Measurements from ENCODE around the gene TBC1D22A.

TBC1D22A gene

GRCh38 chr22:46964773-46965550 lies 202.5 kb downstream of the TBC1D22A start:
- DNase-seq, result no peak

GRCh38 chr22:46965555-46966494 lies 203.4 kb downstream of the TBC1D22A start:
- DNase-seq, result no peak

DNA sequence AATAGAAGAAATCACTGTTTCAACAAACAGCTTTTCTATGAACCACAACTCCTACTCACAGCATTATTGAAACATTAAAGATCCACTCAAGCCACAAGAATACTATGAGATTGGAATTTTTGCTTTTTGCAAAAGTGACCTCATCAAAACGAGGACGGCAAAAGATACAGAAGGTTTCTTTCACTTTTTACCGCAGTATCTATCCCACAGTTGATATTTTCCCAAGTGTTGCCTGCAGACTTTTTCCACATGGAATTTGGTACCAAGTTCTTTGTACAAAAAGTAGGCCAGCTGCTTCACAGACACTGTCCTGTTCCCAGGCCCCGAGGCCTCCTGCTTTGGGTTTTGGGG lies 204.0 kb downstream of the TBC1D22A start:
- DNase-seq, result no peak

GRCh38 chr22:46966846-46967245 lies 204.4 kb downstream of the TBC1D22A start:
- DNase-seq, result no peak

- no peak for DNase-seq
Measured at GRCh38 chr22:46967445-46968358, 205.3 kb downstream of the TBC1D22A start.

DNA sequence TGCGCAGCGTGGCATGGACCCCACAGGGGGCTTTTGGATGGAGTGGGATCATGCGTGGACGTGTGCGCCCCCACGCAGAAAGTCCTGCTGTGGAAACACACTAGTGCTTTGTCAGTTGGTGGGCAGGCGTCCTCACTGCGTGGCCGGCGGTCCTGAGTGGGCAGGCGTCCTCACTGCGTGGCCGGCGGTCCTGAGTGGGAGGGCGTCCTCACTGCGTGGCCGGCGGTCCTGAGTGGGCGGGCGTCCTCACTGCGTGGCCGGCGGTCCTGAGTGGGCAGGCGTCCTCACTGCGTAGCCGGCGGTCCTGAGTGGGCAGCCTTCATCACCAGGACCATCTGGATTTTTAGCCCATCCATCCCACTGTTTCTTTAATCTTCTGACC lies 205.9 kb downstream of the TBC1D22A start:
- no peak for DNase-seq

- no peak for DNase-seq
Measured at GRCh38 chr22:46968848-46969247, 206.4 kb downstream of the TBC1D22A start.

GRCh38 chr22:46969491-46969890 lies 207.0 kb downstream of the TBC1D22A start:
- DNase-seq, result no peak

- DNase-seq, result no peak
Measured at GRCh38 chr22:46969961-46970360, 207.5 kb downstream of the TBC1D22A start.

- no peak for DNase-seq
Measured at GRCh38 chr22:46970411-46971098, 208.1 kb downstream of the TBC1D22A start.

GRCh38 chr22:46971099-46971763 lies 208.8 kb downstream of the TBC1D22A start:
- no peak for DNase-seq

DNA sequence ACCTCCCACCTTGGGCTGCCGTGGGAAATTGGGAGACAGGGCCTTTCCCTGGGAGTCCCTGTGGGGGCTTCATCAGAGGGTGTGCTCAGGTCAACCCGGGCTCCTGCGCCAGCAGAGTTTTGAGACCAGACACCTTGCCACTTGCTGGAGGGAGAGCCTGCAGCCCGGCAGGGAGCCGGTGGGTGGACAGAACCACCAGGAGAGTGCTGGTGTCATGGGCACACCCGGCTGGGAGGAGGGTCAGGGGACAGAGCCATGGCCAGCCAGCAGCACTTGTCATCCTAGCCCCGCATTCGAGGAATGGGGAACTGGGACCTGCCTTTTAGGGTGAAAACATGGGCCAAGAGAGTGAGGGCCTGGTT lies 209.3 kb downstream of the TBC1D22A start:
- DNase-seq, result no peak

GRCh38 chr22:46972256-46972655 lies 209.8 kb downstream of the TBC1D22A start:
- no peak for DNase-seq

GRCh38 chr22:46972901-46973831 lies 210.7 kb downstream of the TBC1D22A start:
- no peak for DNase-seq

DNA sequence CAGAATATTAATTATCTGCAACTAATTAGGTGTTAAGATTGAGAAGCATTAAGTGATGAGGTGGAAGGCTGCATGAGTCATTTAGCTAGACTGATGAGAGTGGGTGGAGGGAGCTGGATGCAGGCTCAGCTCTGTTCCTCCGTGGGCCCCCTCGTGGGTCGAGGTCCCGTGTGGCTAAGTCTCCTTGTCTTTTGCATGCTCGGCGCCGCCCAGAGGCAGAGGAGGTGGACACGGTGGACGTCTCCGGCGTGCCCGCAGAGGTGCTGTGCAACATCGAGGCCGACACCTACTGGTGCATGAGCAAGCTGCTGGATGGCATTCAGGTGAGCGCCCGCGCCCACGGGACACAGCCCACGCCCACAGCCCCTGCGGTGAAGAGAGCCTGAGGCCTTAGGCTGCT lies 211.6 kb downstream of the TBC1D22A start:
- no peak for DNase-seq

DNA sequence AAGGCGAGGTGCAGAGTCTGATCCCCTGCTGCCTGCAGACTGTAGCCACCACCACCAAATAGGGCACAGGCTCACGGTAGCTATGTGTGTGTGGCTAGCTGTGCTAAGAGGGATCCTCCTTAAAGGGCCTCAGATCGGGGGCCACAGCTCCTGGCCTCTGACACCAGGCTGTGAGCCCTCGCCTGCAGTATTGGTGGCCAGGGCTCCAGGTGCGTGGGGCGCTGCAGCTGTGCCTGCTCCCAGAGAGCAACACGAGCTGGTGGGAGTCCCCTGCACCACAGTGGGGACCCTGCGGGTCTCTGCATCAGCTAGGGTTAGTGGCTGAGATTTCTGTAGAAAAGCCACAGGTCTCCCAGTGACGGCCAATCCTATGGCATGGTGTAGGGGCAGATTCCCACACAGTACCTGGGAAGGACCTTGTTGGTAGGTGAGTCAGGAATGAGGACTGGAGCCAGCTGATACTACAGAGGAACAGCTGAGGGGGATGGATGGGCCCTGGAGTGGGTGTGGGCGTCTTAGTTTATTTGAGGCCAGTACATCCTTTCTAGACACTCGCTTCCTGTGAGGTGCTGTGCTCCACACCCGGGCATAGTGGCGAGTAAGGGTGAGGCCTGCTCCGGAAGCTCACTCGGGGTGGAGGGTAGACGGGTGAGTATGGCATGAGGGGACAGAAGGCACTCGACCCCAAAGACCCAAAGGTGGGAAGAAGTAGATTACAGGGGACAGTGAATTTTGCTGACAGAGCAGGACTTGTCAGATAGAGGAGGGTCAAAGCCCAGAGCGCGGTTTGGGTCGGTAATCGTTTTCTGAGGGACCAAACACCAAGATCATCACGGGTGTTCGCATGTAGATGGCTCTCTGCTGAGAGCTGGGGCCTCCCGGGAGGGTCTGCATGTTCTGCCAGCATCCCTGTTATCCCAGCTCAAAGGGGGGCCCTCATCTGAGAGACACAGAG lies 212.5 kb downstream of the TBC1D22A start:
- DNase-seq, result no peak

DNA sequence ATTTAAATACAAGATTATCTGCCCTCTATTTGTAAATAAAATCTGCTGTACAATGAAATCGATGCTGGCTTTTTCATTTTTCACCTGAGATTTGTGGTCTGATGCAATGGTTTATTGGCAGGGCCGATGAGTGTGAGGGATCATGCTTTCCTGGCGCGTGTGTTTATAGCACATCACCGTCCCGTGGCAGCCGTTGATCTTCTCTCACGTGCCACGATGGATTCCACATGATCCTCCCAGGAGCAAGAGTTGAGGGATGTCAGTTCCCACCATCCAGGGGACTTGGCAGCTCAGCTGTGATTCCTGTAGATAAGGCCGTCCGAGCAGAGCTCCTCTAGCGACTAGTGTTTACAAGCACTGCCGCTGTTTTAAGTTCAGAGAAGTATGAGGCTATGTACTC lies 213.7 kb downstream of the TBC1D22A start:
- DNase-seq, result no peak

DNA sequence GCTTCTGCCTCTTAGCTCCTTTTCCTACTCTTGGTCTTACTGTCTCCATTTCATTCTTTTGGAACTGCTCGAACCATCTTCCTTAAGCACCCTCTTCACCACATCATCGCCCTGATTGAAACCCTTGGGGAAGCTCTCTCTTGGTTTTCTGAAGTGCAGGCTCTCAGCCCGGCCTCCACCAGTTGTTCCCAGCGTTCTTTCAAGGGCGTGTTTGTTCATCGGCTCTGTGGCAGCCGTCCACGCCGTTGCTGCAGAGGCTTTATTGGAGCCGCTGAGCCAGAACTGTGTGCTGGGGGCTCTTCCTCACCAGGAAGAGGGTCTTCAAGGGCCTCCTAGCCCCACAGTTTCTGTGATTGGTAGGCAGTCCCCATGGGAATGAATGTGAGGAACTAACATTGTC lies 214.1 kb downstream of the TBC1D22A start:
- no peak for DNase-seq

- DNase-seq, result no peak
Measured at GRCh38 chr22:46977656-46978343, 215.3 kb downstream of the TBC1D22A start.

Measured in NCI-H446 (cell line).